Keratinocyte (primary cell): Measurements from ENCODE around the gene C1QTNF9B. TPM values are rescaled to one million over a fixed set of nuclear protein-coding genes. Genes with fewer than 3 reads are reported as not detected.
A peak's percentile ranks its signal among the peaks of the same experiment; 100 is the strongest.

Source experiments
- DNase-seq: peaks from one replicate; pipeline ENCODE4 v3.0.0-alpha.2; 2011; ENCODE audit warnings: low read depth, missing footprints, low spot score
- FAIRE-seq: peaks from 2 replicates; lab custom pipeline; 2011; peaks lifted over from hg19 to GRCh38; lab: Jason Lieb, UNC
- H2AFZ ChIP-seq: 2 replicates; pipeline ENCODE4 v1.6.0; 2012; ENCODE audit warnings: low read length, control low read depth, inconsistent platforms; ENCODE audit not compliant: control insufficient read depth
- H3K27ac ChIP-seq: 2 replicates; pipeline ENCODE4 v1.5.1; 2011; ENCODE audit warnings: low read length; ENCODE audit not compliant: control insufficient read depth, insufficient read depth
- H3K27me3 ChIP-seq: 3 replicates; pipeline ENCODE4 v1.6.0; 2011; ENCODE audit warnings: low read length; ENCODE audit not compliant: control insufficient read depth, insufficient read depth; ENCODE audit errors: extremely low read depth
- H3K36me3 ChIP-seq, 2 experiments: 2 replicates in 1 of 2; 3 replicates in 1 of 2; pipeline ENCODE4 v1.5.1; 2011; ENCODE audit warnings: low read length in 2 of 2, mild to moderate bottlenecking in 1 of 2; ENCODE audit not compliant: control insufficient read depth in 2 of 2, insufficient read depth in 2 of 2; ENCODE audit errors: extremely low read depth in 1 of 2
- H3K4me1 ChIP-seq: 3 replicates; pipeline ENCODE4 v1.5.1; 2011; ENCODE audit warnings: low read length; ENCODE audit not compliant: control insufficient read depth, insufficient read depth; ENCODE audit errors: extremely low read depth
- H3K4me2 ChIP-seq: 3 replicates; pipeline ENCODE4 v1.6.0; 2011; ENCODE audit warnings: low read depth, low read length; ENCODE audit not compliant: control insufficient read depth, insufficient read depth; ENCODE audit errors: extremely low read depth
- H3K4me3 ChIP-seq, 3 experiments: fragments of 200-600 bp in 1 of 3; sonication (generic) in 1 of 3; 2 replicates in 2 of 3; 3 replicates in 1 of 3; pipeline ENCODE4 v1.5.1; 2011 to 2016; ENCODE audit warnings: low read length in 3 of 3, mild to moderate bottlenecking in 3 of 3, control low read depth in 2 of 3, inconsistent platforms in 1 of 3, low read depth in 1 of 3, mixed read lengths in 1 of 3, mixed run types in 1 of 3, moderate library complexity in 1 of 3; ENCODE audit not compliant: control insufficient read depth in 2 of 3, insufficient read depth in 2 of 3; ENCODE audit errors: extremely low read depth in 1 of 3
- H3K79me2 ChIP-seq: 2 replicates; pipeline ENCODE4 v1.6.0; 2012; ENCODE audit warnings: low read length; ENCODE audit not compliant: control insufficient read depth, insufficient read depth
- H3K9ac ChIP-seq: 3 replicates; pipeline ENCODE4 v1.6.0; 2011; ENCODE audit warnings: low read length; ENCODE audit not compliant: control insufficient read depth, insufficient read depth; ENCODE audit errors: extremely low read depth
- H3K9me1 ChIP-seq: 3 replicates; pipeline ENCODE4 v1.6.0; 2011; ENCODE audit warnings: low read length; ENCODE audit not compliant: control insufficient read depth, insufficient read depth; ENCODE audit errors: extremely low read depth
- H3K9me3 ChIP-seq: 2 replicates; pipeline ENCODE4 v1.5.1; 2012; ENCODE audit warnings: low read depth, low read length; ENCODE audit not compliant: control insufficient read depth
- H4K20me1 ChIP-seq: 3 replicates; pipeline ENCODE4 v1.6.0; 2011; ENCODE audit warnings: low read length; ENCODE audit not compliant: control insufficient read depth, insufficient read depth; ENCODE audit errors: extremely low read depth
- CTCF ChIP-seq, 3 experiments: IDR thresholded peaks in 1 of 3; conservative IDR thresholded peaks in 1 of 3; optimal IDR thresholded peaks in 1 of 3; 2 replicates in 2 of 3; 3 replicates in 1 of 3; pipeline versions ENCODE3 to v1.5.1; 2011; ENCODE audit warnings: low read length in 3 of 3, mild to moderate bottlenecking in 3 of 3, moderate library complexity in 2 of 3, control low read depth in 1 of 3, inconsistent platforms in 1 of 3; ENCODE audit not compliant: insufficient read depth in 2 of 3; ENCODE audit errors: extremely low read depth in 1 of 3
- EZH2 ChIP-seq: IDR thresholded peaks from one replicate; pipeline ENCODE4 v1.6.1; 2012; ENCODE audit warnings: inconsistent platforms, mild to moderate bottlenecking, low read length, moderate library complexity
- dilution Hi-C: fragments of 300-500 bp; cut with MboI; formaldehyde crosslinking; loops from one replicate; pipeline ENCODE4 v1.7.0; 2020; ENCODE audit warnings: low sequenced_read_pairs; ENCODE audit not compliant: extremely low pct_ligation_motif_present
- polyA plus RNA-seq, 5 experiments: library from polyadenylated mRNA; depleted of rRNA in 3 of 5; stranded (reverse) in 3 of 5; stranded (forward) in 1 of 5; unstranded in 1 of 5; fragments of >200 nt; gene quantifications; 1 replicate in 1 of 5; 2 replicates in 3 of 5; 3 replicates in 1 of 5; pipeline versions ENCODE4 v1.2.1 to v1.2.3, GENCODE V29; 2011 to 2012; ENCODE audit warnings: missing spikeins in 2 of 5, low read depth in 1 of 5, low replicate concordance in 1 of 5

C1QTNF9B gene
- polyA plus RNA-seq, 1 donor (not counting 4 experiments of a cell fraction or from before 2014, with no cell fraction given): not detected

- Histone ChIP-seq H3K4me1 (peaks cover 13% of the 10 kb centered on the region), H3K4me2 (no peak overlapping the region), H3K27ac (no peak overlapping the region), H3K79me2 (no peaks in the 10 kb centered on the region), H3K9me1 (no peaks in the 10 kb centered on the region), H3K4me3 (no peak overlapping the region), H3K9me3 (no peaks in the 10 kb centered on the region), H2AFZ (no peak overlapping the region), H3K9ac (no peak overlapping the region), H3K36me3 (no peaks in the 10 kb centered on the region), H3K27me3 (peaks cover 17% of the 10 kb centered on the region), H4K20me1 (no peaks in the 10 kb centered on the region)
- dilution Hi-C loops: no loop called here
- TF ChIP-seq CTCF (optimal IDR thresholded peaks at IDR 0.05 in 1 of 3, IDR thresholded peaks at IDR 0.05 in 1 of 3, conservative IDR thresholded peaks at IDR 0.05 in 1 of 3; ENCODE audit: extremely low read depth in 1 of 3, insufficient read depth in 2 of 3, low read length in 3 of 3): no peak
- no peak for TF ChIP-seq EZH2
- no peak for FAIRE-seq
- DNase-seq: no peak
Measured at GRCh38 chr13:23903906-23904280, 6.6 kb upstream of the C1QTNF9B start.

GRCh38 chr13:23902975-23903905 is 5.9 kb upstream of the C1QTNF9B start:
- no peak overlapping the region for H3K27ac ChIP-seq
- H3K9ac ChIP-seq: no peak overlapping the region
- peaks cover 17% of the 10 kb centered on the region for H3K27me3 ChIP-seq
- H2AFZ ChIP-seq: no peak overlapping the region
- H3K36me3 ChIP-seq: no peaks in the 10 kb centered on the region
- dilution Hi-C loops: no loop called here
- H3K9me3 ChIP-seq: no peaks in the 10 kb centered on the region
- TF ChIP-seq CTCF (optimal IDR thresholded peaks at IDR 0.05 in 1 of 3, IDR thresholded peaks at IDR 0.05 in 1 of 3, conservative IDR thresholded peaks at IDR 0.05 in 1 of 3; ENCODE audit: extremely low read depth in 1 of 3, insufficient read depth in 2 of 3, low read length in 3 of 3) (no peak), EZH2 (peak; percentile 85)
- H3K4me3 ChIP-seq: peak overlapping the region in 1 of 3 experiments; percentile 7
- peak overlapping the region; percentile 56 for H3K4me2 ChIP-seq
- no peaks in the 10 kb centered on the region for H4K20me1 ChIP-seq
- FAIRE-seq (no peak), DNase-seq (no peak)
- H3K9me1 ChIP-seq: no peaks in the 10 kb centered on the region
- H3K79me2 ChIP-seq: no peaks in the 10 kb centered on the region
- peaks cover 13% of the 10 kb centered on the region for H3K4me1 ChIP-seq
